Stimulated activated CD4-positive, alpha-beta T cell treated with anti-CD3 and anti-CD28 coated beads, Interleukin-4, amount 100 ng/mL, for 48 hours (primary cell): ENCODE measurements around the gene BCKDHB.
"Not testable (repeated sequence)": the region's sequence is repeated elsewhere in the genome, so short reads cannot be mapped to it uniquely, and the experiment has no call there.

Experiments used
- DNase-seq, 2 donors: peaks; one replicate each; pipeline ENCODE4 v3.0.0-alpha.2; 2020; ENCODE audit warnings: low read depth in 2 of 2

BCKDHB gene

DNA sequence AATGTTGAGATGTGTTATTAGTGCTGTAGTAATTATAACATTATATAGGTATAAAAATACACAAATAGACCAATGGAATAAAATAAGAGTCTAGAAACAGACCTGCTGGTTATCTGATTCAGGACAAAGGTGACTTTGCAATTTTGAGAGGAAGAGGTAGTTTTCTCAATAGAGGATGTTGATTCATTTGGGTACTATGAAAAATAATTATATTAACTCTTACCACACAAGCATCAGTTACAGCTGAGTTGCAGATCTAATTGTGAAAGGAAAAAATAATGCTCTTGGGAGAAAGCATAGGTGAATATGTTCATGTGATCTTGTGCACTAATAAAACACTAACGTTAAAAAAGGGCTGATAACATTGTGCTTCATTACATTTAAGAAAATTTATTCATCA is 103.0 kb downstream of the BCKDHB start:
- no peak for DNase-seq

- DNase-seq, result no peak
Measured at GRCh38 chr6:80210618-80211017, 104.1 kb downstream of the BCKDHB start.

GRCh38 chr6:80211286-80211685 is 104.8 kb downstream of the BCKDHB start:
- DNase-seq, result no peak

GRCh38 chr6:80211890-80212289 is 105.4 kb downstream of the BCKDHB start:
- DNase-seq, result not testable (repeated sequence)

DNA sequence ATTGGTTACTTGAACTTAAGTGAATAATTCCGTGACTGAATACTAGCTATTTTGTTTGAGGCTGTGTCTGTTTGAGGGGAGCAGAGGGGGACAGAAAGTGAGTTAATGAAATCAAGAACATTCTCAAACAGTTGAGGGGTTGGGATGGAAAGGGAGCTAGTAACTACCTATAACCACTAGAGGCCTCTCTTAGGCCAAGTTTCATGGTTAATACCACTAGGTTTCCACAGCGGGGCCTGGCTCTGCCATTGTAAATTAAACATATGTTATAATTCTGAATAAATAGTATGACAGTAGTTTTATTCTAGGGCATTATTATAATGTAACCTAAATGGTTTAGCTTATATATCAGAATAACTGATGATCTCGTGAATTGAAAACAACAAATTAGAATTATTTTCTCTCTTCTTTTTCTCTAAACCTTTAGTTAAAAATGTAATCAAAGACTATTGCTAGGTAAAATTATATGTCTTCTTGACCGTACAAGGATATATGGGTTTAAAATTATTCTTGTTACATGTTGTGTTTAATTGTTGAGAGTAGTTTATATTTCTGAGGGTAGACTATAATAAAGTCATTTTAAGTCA is 108.1 kb downstream of the BCKDHB start:
- peak in 1 of 2 donors; percentile 0 for DNase-seq

- no peak for DNase-seq
Measured at GRCh38 chr6:80215063-80215462, 108.6 kb downstream of the BCKDHB start.

GRCh38 chr6:80217794-80218193 is 111.3 kb downstream of the BCKDHB start:
- DNase-seq, result no peak

DNA sequence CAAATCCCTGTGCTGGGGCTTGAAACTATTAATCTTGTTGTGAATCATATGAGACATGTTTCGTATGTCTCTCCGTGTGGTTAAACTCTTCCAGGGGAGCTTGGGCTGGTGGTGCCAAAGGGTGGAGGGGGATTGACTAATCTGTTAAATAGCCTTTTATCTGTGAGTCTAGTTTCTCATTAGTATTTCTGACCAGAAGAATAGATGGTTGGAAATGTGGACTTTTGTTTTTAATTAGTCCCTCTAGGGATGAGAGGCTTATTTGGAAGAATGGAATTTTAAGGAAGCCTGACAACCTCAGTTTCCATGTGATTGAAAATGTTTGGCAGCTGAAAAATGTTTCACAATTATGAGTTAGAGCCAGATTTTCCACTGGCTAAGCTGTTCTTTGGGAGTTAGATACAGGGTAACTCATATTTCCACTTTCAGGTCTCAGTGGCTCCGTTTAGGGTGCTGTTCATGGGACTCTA is 117.3 kb downstream of the BCKDHB start:
- no peak for DNase-seq

DNA sequence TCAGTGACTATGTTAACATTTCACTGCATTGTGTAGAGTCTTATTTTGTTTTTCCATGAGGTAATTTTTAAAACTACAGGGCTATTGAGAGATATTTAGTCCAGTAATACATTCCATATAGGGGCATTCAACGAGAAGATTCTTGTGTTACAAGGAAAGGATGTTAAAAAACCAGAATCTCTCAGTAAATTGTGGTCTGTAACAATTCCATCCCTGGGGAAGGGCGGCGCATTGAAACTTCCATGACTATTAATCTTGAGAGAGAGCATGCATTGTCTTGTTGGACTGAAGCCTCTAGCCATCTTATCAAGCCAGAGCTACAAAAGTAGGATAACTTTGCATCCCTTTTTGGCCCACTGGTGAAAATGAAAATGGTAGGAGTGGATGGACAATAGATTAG is 119.7 kb downstream of the BCKDHB start:
- no peak for DNase-seq

DNA sequence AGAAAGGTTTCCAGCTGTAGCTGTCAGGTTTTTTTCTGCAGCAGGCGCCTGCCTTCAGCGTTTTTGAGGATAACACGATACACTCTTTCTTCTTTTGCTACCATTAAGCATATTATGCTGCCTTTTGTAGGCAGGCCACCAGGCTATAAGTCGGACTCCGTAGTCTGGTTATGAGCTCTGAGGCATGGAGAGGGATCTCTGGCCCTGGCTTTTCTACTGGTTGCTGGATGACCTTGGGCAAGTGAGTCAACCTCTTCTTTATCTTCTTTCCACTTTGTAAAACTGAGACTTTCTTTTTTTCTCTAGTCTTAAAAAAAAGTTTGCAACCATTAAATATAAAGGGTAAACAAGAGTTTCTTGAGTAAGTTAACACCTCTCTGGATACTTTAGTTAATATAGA is 120.2 kb downstream of the BCKDHB start:
- no peak for DNase-seq

GRCh38 chr6:80227545-80228105 is 121.2 kb downstream of the BCKDHB start:
- no peak for DNase-seq

GRCh38 chr6:80233262-80233661 is 126.8 kb downstream of the BCKDHB start:
- no peak for DNase-seq

DNA sequence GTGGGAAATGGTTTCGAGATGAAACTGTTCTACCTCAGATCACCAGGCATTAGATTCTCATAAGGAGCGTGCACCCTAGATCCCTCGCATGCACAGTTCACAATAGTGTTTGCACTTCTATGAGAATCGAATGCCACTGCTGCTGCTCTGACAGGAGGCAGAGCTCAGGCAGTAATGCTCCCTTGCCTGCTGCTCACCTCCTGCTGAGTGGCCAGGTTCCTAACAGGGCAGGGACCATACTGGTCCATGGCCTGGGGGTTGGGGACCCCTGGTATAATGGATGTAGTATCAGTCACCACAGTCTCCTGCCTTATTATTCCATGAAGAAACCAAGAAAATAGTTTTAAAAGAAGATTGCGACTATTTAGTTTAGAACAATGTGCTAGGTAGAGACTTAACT is 127.5 kb downstream of the BCKDHB start:
- no peak for DNase-seq

DNA sequence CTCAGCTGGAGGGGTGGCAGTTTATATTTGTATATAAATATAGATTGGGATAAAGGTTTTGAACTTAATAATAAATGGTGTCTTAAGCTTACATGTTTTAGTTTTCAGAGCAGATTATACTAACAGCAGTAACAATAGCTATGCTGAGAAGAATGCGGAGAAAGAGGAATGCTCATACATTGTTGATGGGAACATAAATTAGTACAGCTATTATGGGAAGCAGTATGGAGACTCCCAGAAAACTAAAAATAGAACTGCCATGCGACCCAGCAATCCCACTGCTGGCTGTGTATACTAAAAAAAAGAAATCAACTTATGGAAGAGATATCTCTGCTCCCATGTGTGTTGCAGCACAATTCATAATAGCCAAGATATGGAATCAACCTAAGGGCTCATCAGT is 127.9 kb downstream of the BCKDHB start:
- DNase-seq, result no peak

GRCh38 chr6:80234908-80235307 is 128.4 kb downstream of the BCKDHB start:
- DNase-seq, result no peak

DNA sequence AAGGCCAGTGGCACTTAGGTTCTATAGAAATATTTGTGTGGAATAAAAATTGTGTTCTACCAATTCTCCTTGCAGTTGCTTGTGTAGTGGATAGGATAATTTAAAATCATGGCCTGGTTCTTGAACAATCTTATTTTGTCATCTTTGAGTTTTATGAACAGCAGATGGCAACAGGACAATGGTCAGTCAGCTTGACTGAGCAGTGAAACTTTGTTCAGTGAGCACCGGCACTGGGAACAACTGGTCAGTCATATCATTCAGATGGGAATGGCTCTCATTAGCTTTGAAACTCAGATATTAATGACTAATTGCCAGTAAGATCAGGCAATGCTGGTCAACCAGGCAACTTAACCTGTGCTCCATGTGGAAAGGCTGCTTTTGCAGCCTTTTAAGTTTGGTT is 129.2 kb downstream of the BCKDHB start:
- DNase-seq, result no peak

GRCh38 chr6:80238754-80239153 is 132.3 kb downstream of the BCKDHB start:
- DNase-seq, result not testable (repeated sequence)

DNA sequence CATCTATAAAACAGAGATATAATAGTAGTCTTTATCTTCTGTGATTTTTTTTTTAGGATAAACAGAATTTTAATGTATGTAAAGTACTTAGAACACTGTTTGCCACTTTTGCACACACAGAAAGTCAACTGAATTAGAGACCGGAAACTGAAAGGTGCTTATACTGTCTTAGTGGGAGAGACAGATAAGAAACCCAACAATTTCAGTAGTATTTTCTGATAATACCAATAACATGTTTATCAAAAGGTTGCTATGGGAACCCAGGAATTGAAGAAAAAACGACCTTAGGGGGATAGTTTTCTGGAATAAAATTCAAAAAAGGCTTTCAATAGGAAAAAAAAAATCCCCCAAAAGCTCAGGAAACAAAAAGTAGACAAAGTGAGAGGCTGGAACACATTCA is 138.6 kb downstream of the BCKDHB start:
- DNase-seq, result no peak

DNA sequence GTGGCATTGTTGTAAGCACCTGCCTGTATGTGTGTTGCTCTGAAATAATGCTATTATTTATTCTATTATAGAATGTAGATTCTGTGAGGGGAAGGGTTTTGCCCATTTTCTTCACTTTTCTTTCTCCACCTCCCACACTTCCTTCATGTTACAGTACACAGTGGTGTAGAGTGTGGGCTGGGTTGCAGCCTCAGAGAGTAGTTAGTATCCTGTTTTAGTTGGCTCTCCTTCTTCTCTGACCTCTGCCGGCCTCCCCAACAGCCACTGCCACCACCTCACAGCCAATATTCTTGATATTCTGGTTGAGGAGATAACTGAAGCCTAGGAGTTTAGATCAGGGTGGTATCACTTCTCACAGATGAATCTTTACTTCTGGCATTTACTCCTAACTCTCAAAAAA is 143.4 kb downstream of the BCKDHB start:
- no peak for DNase-seq

DNA sequence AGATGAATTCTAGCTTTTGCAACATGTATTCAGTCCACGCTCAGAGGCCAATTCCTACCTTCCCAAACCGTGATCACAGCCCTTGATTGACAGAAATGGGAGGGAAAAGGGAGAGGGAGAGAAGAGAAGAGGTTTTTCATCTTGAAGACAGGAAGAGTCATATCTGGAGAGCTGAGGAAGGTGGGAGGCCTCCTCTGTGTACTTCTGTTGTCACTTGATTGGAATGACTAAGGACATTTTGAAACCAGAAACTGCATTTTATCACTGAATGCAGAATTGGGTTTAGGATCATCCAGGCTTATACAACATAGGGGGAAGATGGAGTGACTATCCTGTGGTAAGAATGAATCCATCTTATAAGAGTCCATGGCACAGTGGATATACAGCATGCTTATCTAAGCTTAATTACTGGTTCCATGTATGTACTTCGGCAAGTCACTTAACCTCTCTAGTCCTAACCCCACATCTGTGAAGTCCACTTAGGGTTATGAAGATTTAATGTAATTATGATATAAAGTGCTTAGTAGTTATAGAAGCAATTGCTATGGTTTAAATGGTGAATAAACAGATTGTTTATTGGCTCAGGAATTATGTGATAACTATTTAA is 144.0 kb downstream of the BCKDHB start:
- peak in 1 of 2 donors; percentile 0 for DNase-seq

GRCh38 chr6:80251321-80251720 is 144.8 kb downstream of the BCKDHB start:
- no peak for DNase-seq

GRCh38 chr6:80254716-80255115 is 148.2 kb downstream of the BCKDHB start:
- DNase-seq, result no peak

DNA sequence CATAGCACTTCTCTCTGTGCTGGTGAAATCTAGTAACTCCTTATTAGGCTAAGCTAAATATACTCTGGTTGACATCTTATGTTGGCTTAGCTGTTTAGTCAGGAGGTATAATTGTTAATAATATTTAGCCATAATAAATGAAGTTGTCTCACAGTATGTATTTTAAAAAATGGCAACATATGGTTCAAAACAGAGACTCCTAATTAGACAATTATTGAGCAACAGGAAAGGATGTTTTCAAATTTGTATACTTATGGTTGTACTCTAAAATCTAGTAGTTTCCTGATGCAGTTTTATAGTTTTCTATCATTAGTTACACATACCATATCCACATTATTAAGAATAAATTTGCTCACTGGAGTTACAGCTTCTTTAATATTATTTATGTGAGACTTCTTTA is 150.2 kb downstream of the BCKDHB start:
- no peak for DNase-seq

- DNase-seq, result no peak
Measured at GRCh38 chr6:80259118-80259517, 152.6 kb downstream of the BCKDHB start.
